ENCODE data around the gene RNU2-63P. TPM values are rescaled to one million over a fixed set of nuclear protein-coding genes. Genes with fewer than 3 reads are reported as not detected.

The RNU2-63P gene
- total and polyA plus RNA-seq, 2 of the 8 experiments (the other 6 are each of a cell fraction or from before 2014, with no cell fraction given): 6.6 TPM; not detected in 1

- no peaks in the 10 kb centered on the region for H4K20me1 ChIP-seq (replicated peaks in 1 of 2; ENCODE audit: control insufficient read depth in 1 of 2, insufficient read depth in 2 of 2, low read length in 2 of 2)
- no peak for DNase-seq (ENCODE audit: low read depth in 1 of 2, low spot score in 2 of 2)
- no peak overlapping the region for H4K8ac ChIP-seq (ENCODE audit: extremely low read depth, insufficient read depth, low read length)
- H3K4ac ChIP-seq (replicated peaks; ENCODE audit: insufficient read length, low read depth, low read length): no peak overlapping the region
- H3K56ac ChIP-seq (replicated peaks; ENCODE audit: insufficient read length, low read depth, low read length): no peak overlapping the region
- H3K4me2 ChIP-seq (ENCODE audit: insufficient read depth in 1 of 2, low read depth in 2 of 2, low read length in 2 of 2): no peak overlapping the region
- H2BK12ac ChIP-seq (ENCODE audit: low read depth, low read length): no peak overlapping the region
- no peak overlapping the region for H2BK20ac ChIP-seq (ENCODE audit: low read length)
- no peak overlapping the region for H3K27ac ChIP-seq (ENCODE audit: low read depth, low read length)
- no peak for FAIRE-seq
- H3K23me2 ChIP-seq (ENCODE audit: low read depth, low read length): no peaks in the 10 kb centered on the region
- H2AK5ac ChIP-seq (ENCODE audit: low read depth, low read length): no peak overlapping the region
- H3K36me3 ChIP-seq (ENCODE audit: control insufficient read depth in 2 of 4, insufficient read depth in 4 of 4, low read length in 3 of 4): no peaks in the 10 kb centered on the region
- H3K27me3 ChIP-seq (replicated peaks in 1 of 4; ENCODE audit: control insufficient read depth in 3 of 4, extremely low read depth in 1 of 4, insufficient read depth in 3 of 4, low read length in 3 of 4): no peaks in the 10 kb centered on the region
- no peak overlapping the region for H3K18ac ChIP-seq (ENCODE audit: extremely low read depth, low read length)
- ChIA-PET CTCF (ENCODE audit: partially characterized antibody) (no interaction called here), POLR2A (ENCODE audit: partially characterized antibody) (no interaction called here)
- WGBS, 2 experiments (ENCODE audit: extremely low coverage in 1 of 2, insufficient coverage in 1 of 2, insufficient read length in 1 of 2, insufficient replicate concordance in 2 of 2, low coverage in 1 of 2, low lambda C conversion rate in 2 of 2, missing lambda C conversion rate in 1 of 2): 82% methylated on average over 1 of the region's 1 CpG; no CpG with 5 or more reads in 1 of the 2 experiments
- no peak overlapping the region for H4K91ac ChIP-seq (replicated peaks; ENCODE audit: insufficient read length, low read length)
- H2BK5ac ChIP-seq (ENCODE audit: low read depth, low read length): no peak overlapping the region
- H3K9me3 ChIP-seq (ENCODE audit: insufficient read depth in 2 of 2, low read depth in 1 of 2, low read length in 1 of 2): 0 out of 4 replicates have a peak, but pooled peaks cover 0 to 2% of the 10 kb centered on the region in 2 experiments
- H4K5ac ChIP-seq (ENCODE audit: insufficient read length, low read depth, low read length): no peak overlapping the region
- no peak overlapping the region for H3K9ac ChIP-seq (replicated peaks in 1 of 4; ENCODE audit: extremely low read depth in 1 of 4, low read depth in 3 of 4, low read length in 3 of 4)
- H2BK120ac ChIP-seq (replicated peaks; ENCODE audit: low read depth, low read length): no peak overlapping the region
- no peaks in the 10 kb centered on the region for H3K79me1 ChIP-seq (ENCODE audit: low read depth, low read length)
- H3K23ac ChIP-seq (ENCODE audit: insufficient read length): no peak overlapping the region
- no peak overlapping the region for H2AFZ ChIP-seq (ENCODE audit: low read length)
- TF ChIP-seq CREB1 (IDR thresholded peaks at IDR 0.05) (no peak), SRF (IDR thresholded peaks at IDR 0.05; ENCODE audit: low read depth, low read length) (no peak), SIN3A (conservative IDR thresholded peaks at IDR 0.05 in 1 of 2, IDR thresholded peaks at IDR 0.05 in 1 of 2; ENCODE audit: low read depth in 1 of 2, low read length in 2 of 2) (no peak), KDM4A (IDR thresholded peaks at IDR 0.05; ENCODE audit: low read depth, low read length, severe bottlenecking) (no peak), TAF7 (optimal IDR thresholded peaks at IDR 0.05; ENCODE audit: borderline replicate concordance, low read depth, low read length) (no peak), RBBP5 (IDR thresholded peaks at IDR 0.05; ENCODE audit: borderline replicate concordance, low read depth, low read length) (no peak), POU5F1 (IDR thresholded peaks at IDR 0.05; ENCODE audit: low read depth, low read length) (no peak), CTCF (IDR thresholded peaks at IDR 0.05; ENCODE audit: control extremely low read depth in 1 of 3, insufficient read depth in 1 of 3, low read depth in 1 of 3, low read length in 3 of 3) (no peak)
- no peak overlapping the region for H2BK15ac ChIP-seq (ENCODE audit: low read length)
- H3K4me1 ChIP-seq (replicated peaks in 1 of 4; ENCODE audit: control insufficient read depth in 3 of 4, insufficient read depth in 4 of 4, low read length in 3 of 4): no peaks in the 10 kb centered on the region
- no peak overlapping the region for H3K14ac ChIP-seq (ENCODE audit: insufficient read length)
- no peaks in the 10 kb centered on the region for H3K79me2 ChIP-seq (ENCODE audit: control insufficient read depth in 1 of 2, insufficient read depth in 2 of 2, low read length in 2 of 2)
- H3K4me3 ChIP-seq (ENCODE audit: extremely low read depth in 1 of 4, insufficient read depth in 2 of 4, low read depth in 3 of 4, low read length in 4 of 4): no peak overlapping the region
Measured at GRCh38 chr2:87995756-87996155, 20.6 kb downstream of the RNU2-63P start.

Data from H1 (cell line).